ENCODE data around the gene NCOA1.
A peak's percentile ranks its signal among the peaks of the same experiment; 100 is the strongest.
"Not testable (repeated sequence)": the region's sequence is repeated elsewhere in the genome, so short reads cannot be mapped to it uniquely, and the experiment has no call there.

The NCOA1 gene

GRCh38 chr2:24792542-24792873 lies 301.5 kb downstream of the NCOA1 start:
- DNase-seq (ENCODE audit: low spot score) (no peak), ATAC-seq (ENCODE audit: low read depth) (no peak)
- TF ChIP-seq, protein P1, sequence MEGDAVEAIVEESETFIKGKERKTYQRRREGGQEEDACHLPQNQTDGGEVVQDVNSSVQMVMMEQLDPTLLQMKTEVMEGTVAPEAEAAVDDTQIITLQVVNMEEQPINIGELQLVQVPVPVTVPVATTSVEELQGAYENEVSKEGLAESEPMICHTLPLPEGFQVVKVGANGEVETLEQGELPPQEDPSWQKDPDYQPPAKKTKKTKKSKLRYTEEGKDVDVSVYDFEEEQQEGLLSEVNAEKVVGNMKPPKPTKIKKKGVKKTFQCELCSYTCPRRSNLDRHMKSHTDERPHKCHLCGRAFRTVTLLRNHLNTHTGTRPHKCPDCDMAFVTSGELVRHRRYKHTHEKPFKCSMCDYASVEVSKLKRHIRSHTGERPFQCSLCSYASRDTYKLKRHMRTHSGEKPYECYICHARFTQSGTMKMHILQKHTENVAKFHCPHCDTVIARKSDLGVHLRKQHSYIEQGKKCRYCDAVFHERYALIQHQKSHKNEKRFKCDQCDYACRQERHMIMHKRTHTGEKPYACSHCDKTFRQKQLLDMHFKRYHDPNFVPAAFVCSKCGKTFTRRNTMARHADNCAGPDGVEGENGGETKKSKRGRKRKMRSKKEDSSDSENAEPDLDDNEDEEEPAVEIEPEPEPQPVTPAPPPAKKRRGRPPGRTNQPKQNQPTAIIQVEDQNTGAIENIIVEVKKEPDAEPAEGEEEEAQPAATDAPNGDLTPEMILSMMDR (IDR thresholded peaks at IDR 0.05; ENCODE audit: poor library complexity, severe bottlenecking): no peak

GRCh38 chr2:24792874-24793760 lies 302.1 kb downstream of the NCOA1 start, which contains the start of the genes CENPO and PTRHD1:
Gene CENPO (plus strand): TSS chr2:24793425. CDS start chr2:24793920, 495 bp downstream.
Gene PTRHD1 (minus strand): TSS chr2:24793391. CDS start chr2:24793377, 14 bp downstream.
- TF ChIP-seq, protein P1 (IDR thresholded peaks at IDR 0.05; ENCODE audit: poor library complexity, severe bottlenecking): peak; percentile 79
- H3K36me3 ChIP-seq (ENCODE audit: low read depth): peaks cover 43% of the 10 kb centered on the region
- no peaks in the 10 kb centered on the region for H3K9me3 ChIP-seq (ENCODE audit: severe bottlenecking)
- DNase-seq (ENCODE audit: low spot score) (peak; percentile 96), ATAC-seq (ENCODE audit: low read depth) (peak; percentile 92)
- peaks cover 13% of the 10 kb centered on the region for H3K4me1 ChIP-seq (ENCODE audit: insufficient read depth, poor library complexity, severe bottlenecking)
- no peaks in the 10 kb centered on the region for H3K27me3 ChIP-seq (ENCODE audit: insufficient read depth, poor library complexity, severe bottlenecking)
- peak within 1 kb of the TSS; percentile 73 for H3K4me3 ChIP-seq (ENCODE audit: severe bottlenecking)
- peak within 1 kb of the TSS; percentile 71 for H3K27ac ChIP-seq (ENCODE audit: poor library complexity, severe bottlenecking)

More at GRCh38 chr2:24792542-24792873, 301.5 kb downstream of the NCOA1 start:
- H3K36me3 ChIP-seq (ENCODE audit: low read depth): peaks cover 36% of the 10 kb centered on the region
- H3K27me3 ChIP-seq (ENCODE audit: insufficient read depth, poor library complexity, severe bottlenecking): no peaks in the 10 kb centered on the region
- H3K4me1 ChIP-seq (ENCODE audit: insufficient read depth, poor library complexity, severe bottlenecking): peaks cover 13% of the 10 kb centered on the region
- H3K4me3 ChIP-seq (ENCODE audit: severe bottlenecking): peak overlapping the region; percentile 73
- H3K27ac ChIP-seq (ENCODE audit: poor library complexity, severe bottlenecking): peak overlapping the region; percentile 71
- no peaks in the 10 kb centered on the region for H3K9me3 ChIP-seq (ENCODE audit: severe bottlenecking)

GRCh38 chr2:24793761-24794435 lies 302.8 kb downstream of the NCOA1 start:
- peak; percentile 6; the same call in 2 of the 3 replicates for ATAC-seq (ENCODE audit: low read depth)
- Histone ChIP-seq H3K27ac (ENCODE audit: poor library complexity, severe bottlenecking) (peak overlapping the region; percentile 71), H3K9me3 (ENCODE audit: severe bottlenecking) (no peaks in the 10 kb centered on the region), H3K4me1 (ENCODE audit: insufficient read depth, poor library complexity, severe bottlenecking) (peaks cover 13% of the 10 kb centered on the region), H3K36me3 (ENCODE audit: low read depth) (peaks cover 47% of the 10 kb centered on the region), H3K27me3 (ENCODE audit: insufficient read depth, poor library complexity, severe bottlenecking) (no peaks in the 10 kb centered on the region), H3K4me3 (ENCODE audit: severe bottlenecking) (peak overlapping the region; percentile 73)
- no peak for DNase-seq (ENCODE audit: low spot score)
- TF ChIP-seq, protein P1 (IDR thresholded peaks at IDR 0.05; ENCODE audit: poor library complexity, severe bottlenecking): no peak

- DNase-seq (ENCODE audit: low spot score): no peak
- no peak for ATAC-seq (ENCODE audit: low read depth)
- Histone ChIP-seq H3K9me3 (ENCODE audit: severe bottlenecking) (no peaks in the 10 kb centered on the region), H3K27ac (ENCODE audit: poor library complexity, severe bottlenecking) (no peak overlapping the region), H3K4me1 (ENCODE audit: insufficient read depth, poor library complexity, severe bottlenecking) (peaks cover 7% of the 10 kb centered on the region), H3K36me3 (ENCODE audit: low read depth) (peaks cover 74% of the 10 kb centered on the region), H3K27me3 (ENCODE audit: insufficient read depth, poor library complexity, severe bottlenecking) (no peaks in the 10 kb centered on the region), H3K4me3 (ENCODE audit: severe bottlenecking) (no peak overlapping the region)
- TF ChIP-seq, protein P1 (IDR thresholded peaks at IDR 0.05; ENCODE audit: poor library complexity, severe bottlenecking): no peak
Measured at GRCh38 chr2:24797644-24798043, 306.6 kb downstream of the NCOA1 start.

GRCh38 chr2:24800487-24800886 lies 309.4 kb downstream of the NCOA1 start:
- H3K4me1 ChIP-seq (ENCODE audit: insufficient read depth, poor library complexity, severe bottlenecking); H3K4me3 ChIP-seq (ENCODE audit: severe bottlenecking); H3K9me3 ChIP-seq (ENCODE audit: severe bottlenecking); ATAC-seq (ENCODE audit: low read depth); DNase-seq (ENCODE audit: low spot score); H3K27me3 ChIP-seq (ENCODE audit: insufficient read depth, poor library complexity, severe bottlenecking); H3K27ac ChIP-seq (ENCODE audit: poor library complexity, severe bottlenecking): not testable (repeated sequence)
- peaks cover 58% of the 10 kb centered on the region for H3K36me3 ChIP-seq (ENCODE audit: low read depth)

GRCh38 chr2:24805811-24806660 lies 315.0 kb downstream of the NCOA1 start:
- peak overlapping the region; percentile 24 for H3K27ac ChIP-seq (ENCODE audit: poor library complexity, severe bottlenecking)

More at GRCh38 chr2:24805811-24806660, 315.0 kb downstream of the NCOA1 start:
- H3K36me3 ChIP-seq (ENCODE audit: low read depth): peaks cover 41% of the 10 kb centered on the region
- not testable (repeated sequence) for ATAC-seq (ENCODE audit: low read depth); DNase-seq (ENCODE audit: low spot score); H3K4me3 ChIP-seq (ENCODE audit: severe bottlenecking); H3K9me3 ChIP-seq (ENCODE audit: severe bottlenecking); H3K27me3 ChIP-seq (ENCODE audit: insufficient read depth, poor library complexity, severe bottlenecking)
- H3K4me1 ChIP-seq (ENCODE audit: insufficient read depth, poor library complexity, severe bottlenecking): peaks cover 18% of the 10 kb centered on the region

Measured in RWPE2 (cell line).